ENCODE results near the gene VRTN.
"Not testable (repeated sequence)": the region's sequence is repeated elsewhere in the genome, so short reads cannot be mapped to it uniquely, and the experiment has no call there.

VRTN gene

GRCh38 chr14:74348241-74348734, at the start of gene VRTN:
TSS of gene VRTN (plus strand) at chr14:74348471. CDS start at chr14:74356784, 8,313 bp downstream.
- FAIRE-seq, result no peak

GRCh38 chr14:74299061-74299545, 49.2 kb upstream of the VRTN start:
- no peak for FAIRE-seq

GRCh38 chr14:74301594-74302151, 46.6 kb upstream of the VRTN start:
- FAIRE-seq, result no peak

- FAIRE-seq, result no peak
These were observed 46.1 kb upstream of the VRTN start for GRCh38 chr14:74302152-74302628.

- FAIRE-seq, result peak; percentile 95
These were observed 45.4 kb upstream of the VRTN start, which contains the start of gene ABCD4 for GRCh38 chr14:74302634-74303569. TSS of gene ABCD4 (minus strand) at chr14:74302934. CDS start at chr14:74302912, 22 bp downstream.

GRCh38 chr14:74308695-74309094, 39.6 kb upstream of the VRTN start:
- FAIRE-seq, result no peak

GRCh38 chr14:74309125-74310022, 38.9 kb upstream of the VRTN start:
- FAIRE-seq, result no peak

GRCh38 chr14:74312161-74312560, 36.1 kb upstream of the VRTN start:
- FAIRE-seq, result no peak

- FAIRE-seq, result no peak
These were observed 34.7 kb upstream of the VRTN start for GRCh38 chr14:74313601-74314000.

GRCh38 chr14:74314576-74314975, 33.7 kb upstream of the VRTN start:
- FAIRE-seq, result no peak

- FAIRE-seq, result peak; percentile 96
These were observed 23.3 kb upstream of the VRTN start for GRCh38 chr14:74324931-74325361.

- FAIRE-seq, result no peak
These were observed 22.8 kb upstream of the VRTN start for GRCh38 chr14:74325446-74325845.

GRCh38 chr14:74326369-74327152, 21.7 kb upstream of the VRTN start:
- FAIRE-seq, result no peak

- not testable (repeated sequence) for FAIRE-seq
These were observed 18.2 kb upstream of the VRTN start for GRCh38 chr14:74329950-74330552.

GRCh38 chr14:74333909-74334308, 14.4 kb upstream of the VRTN start:
- no peak for FAIRE-seq

- peak; percentile 75 for FAIRE-seq
These were observed 1.9 kb upstream of the VRTN start for GRCh38 chr14:74346341-74346740.

- FAIRE-seq, result no peak
These were observed 1.0 kb upstream of the VRTN start for GRCh38 chr14:74347097-74347794.

GRCh38 chr14:74347795-74348100, 523 bp upstream of the VRTN start:
- no peak for FAIRE-seq

- no peak for FAIRE-seq
These were observed 628 bp downstream of the VRTN start for GRCh38 chr14:74348735-74349463.

GRCh38 chr14:74349757-74350156, 1.5 kb downstream of the VRTN start:
- FAIRE-seq, result no peak

Measured in G401.6 (cell line).